Epithelial cell of esophagus (primary cell): ENCODE measurements around the gene DFFB.

Experiments used
- DNase-seq: peaks from one replicate; pipeline ENCODE4 v3.0.0; 2010; ENCODE audit warnings: low read depth
- H3K4me3 ChIP-seq: 2 replicates; pipeline ENCODE4 v1.5.1; 2011; ENCODE audit warnings: mild to moderate bottlenecking, low read length, control low read depth
- TF ChIP-seq, protein P1 (sequence below): IDR thresholded peaks from 2 replicates; pipeline ENCODE4 v1.5.1; 2011; ENCODE audit warnings: low read depth, mild to moderate bottlenecking, low read length, control low read depth, inconsistent platforms; ENCODE audit not compliant: insufficient read depth; ENCODE audit errors: missing control alignments

Gene DFFB

DNA sequence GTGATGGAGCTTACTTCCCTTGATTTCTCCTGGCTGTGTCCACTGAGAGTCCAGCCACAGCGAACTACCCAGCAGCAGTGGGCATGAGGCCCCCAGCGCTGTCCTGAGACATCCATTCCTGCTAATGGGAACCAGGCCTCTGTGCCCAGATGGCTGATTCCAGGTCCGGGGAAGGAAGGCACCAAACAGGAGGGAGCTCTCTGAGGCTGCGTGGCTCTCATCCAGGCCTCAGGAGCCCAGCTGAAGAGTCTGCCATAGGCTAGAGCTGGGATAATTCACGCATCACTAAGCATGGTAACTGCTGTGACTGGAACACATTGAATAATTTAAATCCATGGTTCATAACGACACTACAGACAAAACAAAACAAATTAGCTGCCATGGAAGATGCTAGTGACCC is 36.3 kb upstream of the DFFB start:
- no peak for DNase-seq
- no peak overlapping the region for H3K4me3 ChIP-seq
- TF ChIP-seq, protein P1, sequence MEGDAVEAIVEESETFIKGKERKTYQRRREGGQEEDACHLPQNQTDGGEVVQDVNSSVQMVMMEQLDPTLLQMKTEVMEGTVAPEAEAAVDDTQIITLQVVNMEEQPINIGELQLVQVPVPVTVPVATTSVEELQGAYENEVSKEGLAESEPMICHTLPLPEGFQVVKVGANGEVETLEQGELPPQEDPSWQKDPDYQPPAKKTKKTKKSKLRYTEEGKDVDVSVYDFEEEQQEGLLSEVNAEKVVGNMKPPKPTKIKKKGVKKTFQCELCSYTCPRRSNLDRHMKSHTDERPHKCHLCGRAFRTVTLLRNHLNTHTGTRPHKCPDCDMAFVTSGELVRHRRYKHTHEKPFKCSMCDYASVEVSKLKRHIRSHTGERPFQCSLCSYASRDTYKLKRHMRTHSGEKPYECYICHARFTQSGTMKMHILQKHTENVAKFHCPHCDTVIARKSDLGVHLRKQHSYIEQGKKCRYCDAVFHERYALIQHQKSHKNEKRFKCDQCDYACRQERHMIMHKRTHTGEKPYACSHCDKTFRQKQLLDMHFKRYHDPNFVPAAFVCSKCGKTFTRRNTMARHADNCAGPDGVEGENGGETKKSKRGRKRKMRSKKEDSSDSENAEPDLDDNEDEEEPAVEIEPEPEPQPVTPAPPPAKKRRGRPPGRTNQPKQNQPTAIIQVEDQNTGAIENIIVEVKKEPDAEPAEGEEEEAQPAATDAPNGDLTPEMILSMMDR = no peak

DNA sequence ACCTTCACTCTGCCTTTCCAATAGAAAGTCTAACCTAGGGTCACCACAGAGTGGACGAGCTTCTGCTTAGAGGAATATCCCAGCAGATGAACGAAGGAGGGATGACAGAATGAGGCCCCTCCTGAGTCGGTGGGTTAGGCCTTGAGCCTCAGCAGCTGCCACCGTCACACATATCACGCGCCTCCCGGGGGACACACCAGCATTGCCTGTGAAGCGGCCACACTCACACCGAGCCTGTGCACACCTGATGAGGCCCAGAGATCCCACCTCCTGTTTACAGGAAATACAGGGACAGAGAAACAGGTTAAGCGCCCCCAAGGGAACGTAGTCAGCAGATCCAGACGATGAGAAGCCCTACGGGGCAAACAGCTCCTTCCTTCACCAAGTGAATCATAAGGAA is 35.8 kb upstream of the DFFB start:
- DNase-seq = peak; percentile 5
- H3K4me3 ChIP-seq = no peak overlapping the region
- TF ChIP-seq, protein P1 = no peak

DNA sequence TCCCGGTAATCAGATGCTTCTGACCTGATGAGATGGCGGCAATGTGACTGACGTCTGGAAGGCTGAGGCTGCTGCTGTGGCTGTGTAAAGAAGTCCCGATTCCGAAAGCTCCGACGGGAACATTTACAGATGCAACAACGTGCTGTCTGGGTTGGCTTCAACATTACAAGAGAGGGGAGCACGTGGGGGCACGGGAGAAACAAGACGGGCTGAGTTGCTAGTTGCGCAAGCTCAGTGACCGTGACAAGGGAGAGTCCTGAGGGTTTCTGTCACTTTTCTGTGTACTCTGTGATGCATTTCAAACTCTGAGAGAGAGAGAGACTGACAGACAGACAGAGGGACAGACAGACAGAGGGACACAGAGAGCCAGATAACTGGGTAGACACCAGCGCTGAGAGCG is 35.4 kb upstream of the DFFB start:
- H3K4me3 ChIP-seq = no peak overlapping the region
- TF ChIP-seq, protein P1 = no peak
- no peak for DNase-seq

DNA sequence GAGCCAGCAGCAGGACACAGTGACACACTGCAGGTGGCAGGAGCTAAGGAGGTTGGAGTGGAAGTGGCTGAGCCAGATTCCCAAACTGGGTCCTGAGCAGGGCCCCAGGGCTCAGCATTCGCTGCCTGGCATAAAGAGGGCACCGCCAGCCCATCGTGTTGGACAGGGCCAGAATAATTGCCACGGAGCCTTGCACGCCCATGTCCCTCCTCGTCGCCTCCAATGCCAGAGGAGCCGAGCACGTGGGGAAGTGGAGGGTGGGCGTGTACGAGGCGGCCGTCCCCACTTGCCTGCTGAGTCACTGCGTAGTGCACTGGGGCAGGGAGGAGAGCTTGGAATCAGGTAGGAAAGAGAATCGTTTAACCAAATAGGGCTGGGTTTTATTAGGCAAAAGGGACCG is 34.9 kb upstream of the DFFB start:
- no peak overlapping the region for H3K4me3 ChIP-seq
- DNase-seq = no peak
- TF ChIP-seq, protein P1 = no peak

DNA sequence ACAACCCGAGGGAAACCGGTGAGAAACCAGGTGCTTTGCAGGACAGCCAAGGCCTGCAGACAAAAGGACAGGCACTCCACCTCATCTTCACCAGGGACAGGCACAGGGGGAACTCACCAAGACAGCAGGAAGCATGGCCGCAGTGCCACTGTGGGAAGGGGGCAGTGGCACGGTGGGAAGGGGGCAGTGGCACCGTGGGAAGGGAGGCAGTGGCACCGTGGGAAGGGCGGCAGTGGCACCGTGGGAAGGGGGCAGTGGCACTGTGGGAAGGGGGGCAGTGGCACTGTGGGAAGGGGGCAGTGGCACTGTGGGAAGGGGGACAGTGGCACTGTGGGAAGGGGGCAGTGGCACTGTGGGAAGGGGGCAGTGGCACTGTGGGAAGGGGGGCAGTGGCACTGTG is 32.6 kb upstream of the DFFB start:
- no peak for DNase-seq
- TF ChIP-seq, protein P1 = no peak
- no peak overlapping the region for H3K4me3 ChIP-seq

DNA sequence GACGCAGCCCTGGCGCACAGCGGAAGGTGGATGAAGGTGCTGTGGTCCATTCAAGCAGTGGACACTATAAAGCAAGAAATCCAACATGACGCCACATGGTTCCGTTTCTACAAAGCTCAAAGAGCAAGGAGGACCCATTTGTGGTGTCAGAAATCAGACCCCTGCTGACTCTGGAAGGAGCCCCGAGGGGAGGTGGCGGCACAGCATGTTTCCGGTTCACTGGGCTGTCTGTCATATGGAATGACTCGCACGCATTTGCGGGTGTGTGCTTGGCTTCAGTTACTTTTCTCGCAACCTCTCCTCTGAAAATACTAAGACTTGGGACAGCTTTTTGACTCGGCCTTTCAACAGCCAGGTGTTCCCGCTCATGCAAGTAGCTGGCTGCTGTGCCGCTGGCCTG is 31.9 kb upstream of the DFFB start:
- peak; percentile 7 for DNase-seq
- no peak overlapping the region for H3K4me3 ChIP-seq
- TF ChIP-seq, protein P1 = no peak

DNA sequence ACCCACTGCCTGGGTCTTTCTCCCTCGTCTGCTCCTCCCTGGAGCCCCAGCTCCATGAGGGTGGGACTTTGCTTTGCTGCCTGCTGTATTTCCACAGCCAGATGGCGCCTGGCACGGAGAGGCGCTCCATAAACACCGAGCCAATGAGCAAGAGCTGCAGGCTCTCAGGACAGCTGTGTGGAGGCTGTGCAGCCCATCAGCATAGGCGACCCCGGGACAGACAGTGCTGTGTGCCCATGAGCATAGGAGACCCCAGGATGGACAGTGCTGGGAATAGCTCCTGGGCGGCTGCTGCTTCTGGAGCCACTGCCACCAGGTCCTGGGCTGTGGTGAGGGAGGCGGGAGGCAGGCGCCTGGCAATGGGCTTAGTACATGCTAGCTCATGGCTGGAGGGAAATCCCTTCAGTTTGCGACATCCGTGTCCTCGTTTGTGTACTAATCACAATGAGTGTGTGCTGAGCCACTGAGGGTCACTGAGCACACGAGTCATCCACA is 29.4 kb upstream of the DFFB start:
- no peak for DNase-seq
- no peak overlapping the region for H3K4me3 ChIP-seq
- TF ChIP-seq, protein P1 = no peak
